Purkinje cell (primary cell): ENCODE measurements around the gene SUGP2. TPM values are rescaled to one million over a fixed set of nuclear protein-coding genes. Genes with fewer than 3 reads are reported as not detected.

Experiments used
- polyA plus RNA-seq: library from polyadenylated mRNA; unstranded; fragments of >200 nt; fragmentation: Nextera tagmentation; gene quantifications from 2 replicates; pipeline ENCODE4 v1.2.1, GENCODE V29; 2014

Gene SUGP2
- 74.2 and 85.9 TPM in 2 replicates for polyA plus RNA-seq

GRCh38 chr19:19033426-19034203 is at the start of gene SUGP2, which contains the start of gene ARMC6:
SUGP2 (minus strand) TSS chr19:19033517; CDS start chr19:19031071, 2,446 bp downstream.
ARMC6 (plus strand) TSS chr19:19033603; CDS start chr19:19034210, 607 bp downstream.

GRCh38 chr19:19063183-19064097 is 30.1 kb upstream of the SUGP2 start, which contains the start of gene SLC25A42:
SLC25A42 (plus strand) TSS chr19:19063994; CDS start chr19:19096125, 32,131 bp downstream.

Other genes starting within 250 kb of the SUGP2 start
- gene COMP, start 242.2 kb downstream of the SUGP2 start, polyA plus RNA-seq: not detected in 2 replicates
- 3.3 and 4.1 TPM in 2 replicates for gene UPF1, start 201.6 kb downstream of the SUGP2 start, polyA plus RNA-seq
- gene CERS1, start 137.4 kb downstream of the SUGP2 start, polyA plus RNA-seq: 11.0 and 19.4 TPM in 2 replicates
- 20.6 and 21.7 TPM in 2 replicates for gene COPE, start 114.1 kb downstream of the SUGP2 start, polyA plus RNA-seq
- 3.4 and 5.6 TPM in 2 replicates for gene DDX49, start 113.8 kb downstream of the SUGP2 start, polyA plus RNA-seq
- 6.3 and 23.4 TPM in 2 replicates for gene HOMER3, start 92.3 kb downstream of the SUGP2 start, polyA plus RNA-seq
- gene ARMC6, start 86 bp upstream of the SUGP2 start, polyA plus RNA-seq: 2.4 and 3.1 TPM in 2 replicates
- gene SLC25A42, start 30.5 kb upstream of the SUGP2 start, polyA plus RNA-seq: 1.2 and 2.7 TPM in 2 replicates
- 2.4 and 4.6 TPM in 2 replicates for gene TMEM161A, start 105.0 kb upstream of the SUGP2 start, polyA plus RNA-seq
- not detected in 2 replicates for gene MEF2B, start 136.7 kb upstream of the SUGP2 start, polyA plus RNA-seq
- 19.0 and 22.2 TPM in 2 replicates for gene BORCS8, start 158.6 kb upstream of the SUGP2 start, polyA plus RNA-seq
- gene RFXANK, start 158.7 kb upstream of the SUGP2 start, polyA plus RNA-seq: 20.4 and 26.6 TPM in 2 replicates
- gene NR2C2AP, start 169.9 kb upstream of the SUGP2 start, polyA plus RNA-seq: 4.2 and 6.4 TPM in 2 replicates
- gene NCAN, start 178.4 kb upstream of the SUGP2 start, polyA plus RNA-seq: 1.6 and 3.4 TPM in 2 replicates
- 0.46 TPM in 1 of 2 replicates, not detected in the other for gene TM6SF2, start 239.8 kb upstream of the SUGP2 start, polyA plus RNA-seq